ENCODE results near the gene FAM89A.
"Not testable (repeated sequence)": the region's sequence is repeated elsewhere in the genome, so short reads cannot be mapped to it uniquely, and the experiment has no call there.

- not testable (repeated sequence) for TF ChIP-seq CTCF (conservative IDR thresholded peaks at IDR 0.05 in 1 of 2, IDR thresholded peaks at IDR 0.05 in 1 of 2; ENCODE audit: low read depth in 1 of 2, low read length in 2 of 2); EZH2 (IDR thresholded peaks at IDR 0.05; ENCODE audit: low read length, missing control alignments)
Observed at GRCh38 chr1:230984622-230985515, 55.2 kb downstream of the FAM89A start.

All from fibroblast of lung (primary cell).